Omental fat pad (tissue), 4 donors: ENCODE measurements around the gene HCN2. TPM values are rescaled to one million over a fixed set of nuclear protein-coding genes. Genes with fewer than 3 reads are reported as not detected.

Source experiments
- ATAC-seq: fragments of 150-250 bp; one replicate; pipeline ENCODE4 v1.9.1; 2016; ENCODE audit warnings: mild to moderate bottlenecking, moderate library complexity; ENCODE audit not compliant: low FRiP score
- DNase-seq: peaks from one replicate; pipeline ENCODE4 v3.0.0-alpha.2; 2019; ENCODE audit warnings: low spot score
- total RNA-seq, 4 donors: library from RNA; depleted of rRNA; stranded (reverse); fragments of >200 nt; gene quantifications; one replicate each; pipeline ENCODE4 v1.1.0, GENCODE V29; 2016
- TF ChIP-seq, protein P1 (sequence below), 3 donors: fragments of 450-650 bp; IDR thresholded peaks; one replicate each; pipeline ENCODE4 v1.5.1; 2016 to 2017; ENCODE audit warnings: antibody characterized with exemption in 3 of 3, mild to moderate bottlenecking in 3 of 3, moderate library complexity in 2 of 3

HCN2 gene
- total RNA-seq, 4 donors from 2014 or later = 0.13 to 0.56 TPM; not detected in 2

GRCh38 chr19:575527-576506 lies 13.9 kb upstream of the HCN2 start:
- DNase-seq (no peak), ATAC-seq (no peak)

DNA sequence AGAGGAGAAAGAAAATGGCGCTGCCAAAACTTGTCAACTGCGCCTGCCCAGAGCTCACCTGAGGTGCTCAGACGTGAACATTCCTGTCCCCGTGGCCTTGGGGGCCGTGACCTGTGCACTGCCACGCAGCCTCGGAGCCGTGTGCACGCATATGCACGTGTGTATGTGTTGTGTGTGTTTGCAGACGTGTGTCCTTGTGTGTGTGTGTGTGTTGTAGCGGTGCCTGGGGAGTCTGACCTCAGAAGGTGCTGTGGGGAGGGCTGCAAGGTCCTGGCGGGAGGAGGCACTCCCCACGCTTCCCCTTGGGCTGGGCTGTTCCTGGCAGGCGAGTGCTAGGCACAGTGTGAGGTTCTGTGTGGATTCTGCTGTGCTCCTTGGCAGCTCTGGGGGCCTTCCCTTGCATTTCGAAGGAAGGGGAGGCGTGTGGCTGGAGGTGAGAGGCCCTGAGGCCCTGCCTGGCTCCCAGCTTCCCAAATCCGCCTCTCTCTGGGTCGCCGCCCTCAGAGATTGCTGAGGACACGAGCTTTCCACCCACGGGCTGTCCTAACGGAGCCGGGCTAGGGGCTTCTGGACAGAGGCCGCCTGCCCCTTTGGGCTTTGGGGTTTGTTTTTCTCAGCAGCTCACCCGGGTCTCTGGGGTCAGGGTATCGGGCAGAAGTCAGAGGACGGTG lies 12.8 kb upstream of the HCN2 start:
- ATAC-seq (no peak), DNase-seq (no peak)
- TF ChIP-seq, protein P1, sequence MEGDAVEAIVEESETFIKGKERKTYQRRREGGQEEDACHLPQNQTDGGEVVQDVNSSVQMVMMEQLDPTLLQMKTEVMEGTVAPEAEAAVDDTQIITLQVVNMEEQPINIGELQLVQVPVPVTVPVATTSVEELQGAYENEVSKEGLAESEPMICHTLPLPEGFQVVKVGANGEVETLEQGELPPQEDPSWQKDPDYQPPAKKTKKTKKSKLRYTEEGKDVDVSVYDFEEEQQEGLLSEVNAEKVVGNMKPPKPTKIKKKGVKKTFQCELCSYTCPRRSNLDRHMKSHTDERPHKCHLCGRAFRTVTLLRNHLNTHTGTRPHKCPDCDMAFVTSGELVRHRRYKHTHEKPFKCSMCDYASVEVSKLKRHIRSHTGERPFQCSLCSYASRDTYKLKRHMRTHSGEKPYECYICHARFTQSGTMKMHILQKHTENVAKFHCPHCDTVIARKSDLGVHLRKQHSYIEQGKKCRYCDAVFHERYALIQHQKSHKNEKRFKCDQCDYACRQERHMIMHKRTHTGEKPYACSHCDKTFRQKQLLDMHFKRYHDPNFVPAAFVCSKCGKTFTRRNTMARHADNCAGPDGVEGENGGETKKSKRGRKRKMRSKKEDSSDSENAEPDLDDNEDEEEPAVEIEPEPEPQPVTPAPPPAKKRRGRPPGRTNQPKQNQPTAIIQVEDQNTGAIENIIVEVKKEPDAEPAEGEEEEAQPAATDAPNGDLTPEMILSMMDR (IDR thresholded peaks at IDR 0.05) = no peak

More at GRCh38 chr19:575527-576506, 13.9 kb upstream of the HCN2 start:
- TF ChIP-seq, protein P1 (IDR thresholded peaks at IDR 0.05) = no peak

DNA sequence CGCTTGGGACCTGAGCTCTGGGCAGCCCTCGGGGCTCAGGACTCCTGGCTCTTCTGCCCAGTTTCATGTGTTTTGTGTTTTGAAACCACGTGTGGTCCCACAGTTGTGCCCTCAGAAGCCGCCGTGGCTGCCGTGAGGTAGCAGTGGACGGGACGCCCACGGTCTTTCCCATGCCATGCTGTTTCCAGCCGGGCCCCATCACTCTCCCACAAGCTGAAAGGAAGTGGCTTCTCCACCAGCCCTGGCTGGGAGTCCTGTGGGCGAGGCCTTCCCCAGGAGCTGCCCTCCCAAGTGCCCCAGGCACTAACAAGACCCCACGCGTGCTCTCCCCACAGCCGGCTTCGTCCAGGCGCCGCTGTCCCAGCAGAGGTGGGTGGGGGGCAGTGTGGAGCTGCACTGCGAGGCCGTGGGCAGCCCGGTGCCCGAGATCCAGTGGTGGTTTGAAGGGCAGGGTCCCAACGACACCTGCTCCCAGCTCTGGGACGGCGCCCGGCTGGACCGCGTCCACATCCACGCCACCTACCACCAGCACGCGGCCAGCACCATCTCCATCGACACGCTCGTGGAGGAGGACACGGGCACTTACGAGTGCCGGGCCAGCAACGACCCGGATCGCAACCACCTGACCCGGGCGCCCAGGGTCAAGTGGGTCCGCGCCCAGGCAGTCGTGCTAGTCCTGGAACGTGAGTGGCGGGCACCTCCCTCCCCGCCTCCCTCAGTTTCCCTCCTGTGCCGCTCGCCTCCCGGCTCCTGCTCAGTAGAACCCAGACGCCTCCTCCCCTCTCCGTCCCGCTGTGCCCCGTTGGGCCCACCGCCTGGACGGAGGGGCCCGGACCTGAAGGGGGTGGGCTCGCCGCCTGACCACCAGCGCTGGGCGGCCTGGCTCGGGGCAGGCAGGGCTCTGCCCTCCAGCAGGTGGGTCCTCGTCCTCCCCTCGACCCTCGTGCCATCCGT lies 12.0 kb upstream of the HCN2 start:
- no peak for ATAC-seq

DNA sequence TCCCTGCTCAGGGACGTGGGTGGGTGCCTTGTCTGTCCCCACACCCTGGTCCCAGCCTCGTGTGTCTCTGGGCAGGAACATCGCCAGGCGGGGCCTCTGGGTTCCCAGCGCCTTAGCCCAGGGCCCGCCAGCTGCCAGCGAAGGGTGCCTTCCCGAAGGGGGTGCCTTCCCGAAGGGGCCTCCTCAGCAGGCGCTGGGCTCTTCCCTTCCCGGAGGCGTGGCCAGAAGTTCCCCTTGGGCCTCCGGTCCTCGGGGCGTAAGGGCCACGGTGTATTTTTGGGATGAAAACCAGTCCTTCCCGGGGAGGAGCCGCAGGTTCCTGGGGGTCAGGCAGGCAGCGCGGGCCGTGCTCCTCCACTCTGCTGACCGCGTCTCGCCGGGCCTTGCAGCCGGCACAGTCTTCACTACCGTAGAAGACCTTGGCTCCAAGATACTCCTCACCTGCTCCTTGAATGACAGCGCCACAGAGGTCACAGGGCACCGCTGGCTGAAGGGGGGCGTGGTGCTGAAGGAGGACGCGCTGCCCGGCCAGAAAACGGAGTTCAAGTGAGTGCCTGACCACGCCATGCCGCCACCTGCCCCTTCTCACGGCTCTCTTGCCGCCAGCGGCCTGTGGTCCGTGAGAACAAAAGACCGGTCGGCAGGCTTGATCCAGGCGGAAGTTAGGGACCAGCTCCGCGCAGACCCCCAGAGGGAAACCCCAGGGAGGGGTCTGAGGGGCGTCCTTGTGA lies 10.4 kb upstream of the HCN2 start:
- DNase-seq = no peak
- TF ChIP-seq, protein P1 (IDR thresholded peaks at IDR 0.05) = no peak
- ATAC-seq = no peak

More for the DNA sequence above, 12.0 kb upstream of the HCN2 start:
- TF ChIP-seq, protein P1 (IDR thresholded peaks at IDR 0.05) = no peak
- DNase-seq = no peak

GRCh38 chr19:579842-580155 lies 9.9 kb upstream of the HCN2 start:
- DNase-seq (no peak), ATAC-seq (no peak)
- TF ChIP-seq, protein P1 (IDR thresholded peaks at IDR 0.05) = no peak

DNA sequence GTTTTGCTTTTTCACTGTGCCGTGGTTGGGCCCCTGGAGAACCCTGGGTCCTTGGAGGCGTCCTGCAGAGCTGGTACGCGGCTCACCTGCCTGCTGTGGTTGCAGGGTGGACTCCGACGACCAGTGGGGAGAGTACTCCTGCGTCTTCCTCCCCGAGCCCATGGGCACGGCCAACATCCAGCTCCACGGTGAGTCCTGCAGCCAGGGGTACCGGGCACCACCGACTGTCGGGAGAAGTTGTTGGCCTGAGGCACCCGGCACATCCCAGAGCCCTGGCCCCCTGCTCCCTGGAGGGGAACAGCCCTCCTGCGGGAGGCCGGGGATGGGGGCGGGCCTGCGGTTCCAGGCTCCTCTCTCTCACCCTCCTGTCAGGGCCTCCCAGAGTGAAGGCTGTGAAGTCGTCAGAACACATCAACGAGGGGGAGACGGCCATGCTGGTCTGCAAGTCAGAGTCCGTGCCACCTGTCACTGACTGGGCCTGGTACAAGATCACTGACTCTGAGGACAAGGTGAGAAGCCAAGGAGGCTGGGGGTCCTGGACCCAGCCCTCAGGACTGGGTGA lies 9.3 kb upstream of the HCN2 start:
- DNase-seq = no peak
- TF ChIP-seq, protein P1 (IDR thresholded peaks at IDR 0.05) = no peak
- ATAC-seq = no peak
